Measurements from ENCODE around the gene ANKUB1. TPM values are rescaled to one million over a fixed set of nuclear protein-coding genes. Genes with fewer than 3 reads are reported as not detected.

ANKUB1 gene
- total RNA-seq, 4 donors from 2014 or later: not detected

GRCh38 chr3:149713730-149714654, 78.4 kb downstream of the ANKUB1 start:
- no peak for DNase-seq
- Histone ChIP-seq H3K27me3 (no peaks in the 10 kb centered on the region), H3K36me3 (no peaks in the 10 kb centered on the region), H3K9me3 (no peaks in the 10 kb centered on the region), H3K27ac (no peak overlapping the region), H3K4me3 (no peak overlapping the region), H3K4me1 (no peaks in the 10 kb centered on the region)
- intact Hi-C loops (cut with DNase I; ENCODE audit: low total_unique reads): no loop called here
- in situ Hi-C loops (cut with MboI; ENCODE audit: low sequenced_read_pairs in 4 of 4): loop anchor here in 1 of 4 donors (25.0 kb wide), 1 partner anchor 202 kb away; no protein-coding TSS in a partner anchor
- TF ChIP-seq POLR2A (IDR thresholded peaks at IDR 0.05): no peak
- no peak for TF ChIP-seq CTCF (IDR thresholded peaks at IDR 0.05 in 4 of 5, conservative IDR thresholded peaks at IDR 0.05 in 1 of 5)
- ATAC-seq: no peak

Other genes starting within 250 kb of the ANKUB1 start
- gene WWTR1, start 134.5 kb downstream of the ANKUB1 start, total RNA-seq: 10 to 100 TPM; 11.3 to 30.7 (median 17.6) TPM
- 10 to 100 TPM in 1 of 4 donors, 1 to 10 TPM in 3; 7.9 to 10.0 (median 8.6) TPM for gene COMMD2, start 40.1 kb downstream of the ANKUB1 start, total RNA-seq
- 10 to 100 TPM; 48.3 to 63.6 (median 56.9) TPM for gene RNF13, start 20.7 kb upstream of the ANKUB1 start, total RNA-seq
- 100 to 1,000 TPM in 3 of 4 donors, 10 to 100 TPM in 1; 64.1 to 208 (median 146) TPM for gene PFN2, start 178.3 kb upstream of the ANKUB1 start, total RNA-seq

All from gastrocnemius medialis (tissue), 4 donors.